Measurements from ENCODE around the gene G6PD. TPM values are rescaled to one million over a fixed set of nuclear protein-coding genes. Genes with fewer than 3 reads are reported as not detected.

Gene G6PD
- total and polyA plus RNA-seq, 2 of the 4 experiments (the other 2 are of a cell fraction) = 77.1 to 213 TPM

- Histone ChIP-seq H3K27ac (ENCODE audit: insufficient read depth, low read length) (no peak overlapping the region), H3K4me1 (ENCODE audit: control insufficient read depth, insufficient read depth, low read length) (no peaks in the 10 kb centered on the region; the same call in 1 of the 2 replicates), H3K9me1 (ENCODE audit: insufficient read depth, low read length) (no peaks in the 10 kb centered on the region), H4K8ac (ENCODE audit: low read depth in 2 of 2, low read length in 2 of 2) (no peak overlapping the region), H3K4ac (ENCODE audit: low read depth, low read length) (no peak overlapping the region), H2AFZ (replicated peaks; ENCODE audit: low read length, poor library complexity) (no peak overlapping the region), H3K18ac (ENCODE audit: low read depth, low read length) (no peak overlapping the region), H3K36me3 (ENCODE audit: control insufficient read depth, insufficient read depth, low read length) (no peaks in the 10 kb centered on the region), H2BK120ac (ENCODE audit: low read depth, low read length) (no peak overlapping the region), H3K23ac (ENCODE audit: low read depth, low read length) (no peak overlapping the region), H3K4me3 (ENCODE audit: insufficient read depth, low read depth, low read length) (no peak overlapping the region), H3K79me1 (ENCODE audit: low read depth in 1 of 2, low read length in 2 of 2) (no peaks in the 10 kb centered on the region), H3K27me3 (ENCODE audit: control insufficient read depth, insufficient read depth, low read length) (peaks cover 20% of the 10 kb centered on the region), H4K5ac (ENCODE audit: low read depth, low read length) (no peak overlapping the region), H3K14ac (replicated peaks; ENCODE audit: low read depth, low read length) (no peak overlapping the region), H4K20me1 (ENCODE audit: insufficient read depth, low read length) (no peaks in the 10 kb centered on the region), H4K91ac (ENCODE audit: insufficient read depth, low read depth, low read length) (no peak overlapping the region), H2AK5ac (ENCODE audit: low read depth, low read length) (no peak overlapping the region), H2BK15ac (ENCODE audit: low read depth, low read length) (no peak overlapping the region), H2AK9ac (replicated peaks; ENCODE audit: low read depth, low read length, poor library complexity) (no peak overlapping the region), H3K9me3 (ENCODE audit: control insufficient read depth, insufficient read depth, low read length) (peaks cover 11% of the 10 kb centered on the region), H2BK5ac (ENCODE audit: low read depth, low read length, poor library complexity, severe bottlenecking) (no peak overlapping the region), H3K9ac (ENCODE audit: low read depth, low read length) (no peak overlapping the region), H3K4me2 (ENCODE audit: low read depth, low read length) (no peak overlapping the region), H3K56ac (ENCODE audit: extremely low read depth, insufficient read depth, low read length) (no peak overlapping the region), H2BK20ac (ENCODE audit: low read depth, low read length) (no peak overlapping the region)
- ATAC-seq (ENCODE audit: low read depth) (no peak), DNase-seq (no peak)
- BruUV-seq (replicated peaks) = no TSS peak
- POLR2A ChIA-PET (ENCODE audit: unreplicated experiment) = no interaction called here
- dilution Hi-C loops (cut with HindIII; ENCODE audit: low sequenced_read_pairs, unreplicated experiment) = no loop called here
- CTCF ChIA-PET = no interaction called here
- intact Hi-C loops (cut with micrococcal nuclease) = no loop called here
- 40% methylated on average over 1 of the region's 4 CpGs; no CpG with 5 or more reads in 1 of the 2 experiments for WGBS, 2 experiments (ENCODE audit: extremely low coverage in 2 of 2, insufficient read length in 1 of 2)
- in situ Hi-C loops (cut with MboI; ENCODE audit: low sequenced_read_pairs) = loop anchor here (25.0 kb wide), 1 partner anchor 143 kb away; no protein-coding TSS in a partner anchor
- TF ChIP-seq FOS (IDR thresholded peaks at IDR 0.05; ENCODE audit: low read depth, low read length) = no peak
- TF ChIP-seq BHLHE40 (IDR thresholded peaks at IDR 0.05; ENCODE audit: low read depth, low read length) = no peak
- TF ChIP-seq RAD21 (IDR thresholded peaks at IDR 0.05; ENCODE audit: low read length) = no peak
- TF ChIP-seq, protein P1, sequence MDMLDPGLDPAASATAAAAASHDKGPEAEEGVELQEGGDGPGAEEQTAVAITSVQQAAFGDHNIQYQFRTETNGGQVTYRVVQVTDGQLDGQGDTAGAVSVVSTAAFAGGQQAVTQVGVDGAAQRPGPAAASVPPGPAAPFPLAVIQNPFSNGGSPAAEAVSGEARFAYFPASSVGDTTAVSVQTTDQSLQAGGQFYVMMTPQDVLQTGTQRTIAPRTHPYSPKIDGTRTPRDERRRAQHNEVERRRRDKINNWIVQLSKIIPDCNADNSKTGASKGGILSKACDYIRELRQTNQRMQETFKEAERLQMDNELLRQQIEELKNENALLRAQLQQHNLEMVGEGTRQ (IDR thresholded peaks at IDR 0.05; ENCODE audit: low read depth, low read length) = no peak
- TF ChIP-seq, protein P2, sequence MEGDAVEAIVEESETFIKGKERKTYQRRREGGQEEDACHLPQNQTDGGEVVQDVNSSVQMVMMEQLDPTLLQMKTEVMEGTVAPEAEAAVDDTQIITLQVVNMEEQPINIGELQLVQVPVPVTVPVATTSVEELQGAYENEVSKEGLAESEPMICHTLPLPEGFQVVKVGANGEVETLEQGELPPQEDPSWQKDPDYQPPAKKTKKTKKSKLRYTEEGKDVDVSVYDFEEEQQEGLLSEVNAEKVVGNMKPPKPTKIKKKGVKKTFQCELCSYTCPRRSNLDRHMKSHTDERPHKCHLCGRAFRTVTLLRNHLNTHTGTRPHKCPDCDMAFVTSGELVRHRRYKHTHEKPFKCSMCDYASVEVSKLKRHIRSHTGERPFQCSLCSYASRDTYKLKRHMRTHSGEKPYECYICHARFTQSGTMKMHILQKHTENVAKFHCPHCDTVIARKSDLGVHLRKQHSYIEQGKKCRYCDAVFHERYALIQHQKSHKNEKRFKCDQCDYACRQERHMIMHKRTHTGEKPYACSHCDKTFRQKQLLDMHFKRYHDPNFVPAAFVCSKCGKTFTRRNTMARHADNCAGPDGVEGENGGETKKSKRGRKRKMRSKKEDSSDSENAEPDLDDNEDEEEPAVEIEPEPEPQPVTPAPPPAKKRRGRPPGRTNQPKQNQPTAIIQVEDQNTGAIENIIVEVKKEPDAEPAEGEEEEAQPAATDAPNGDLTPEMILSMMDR (conservative IDR thresholded peaks at IDR 0.05; ENCODE audit: low read depth, low read length) = no peak
- no peak for TF ChIP-seq RFX5 (IDR thresholded peaks at IDR 0.05; ENCODE audit: low read depth, low read length)
- TF ChIP-seq MAFK (IDR thresholded peaks at IDR 0.05; ENCODE audit: low read depth, low read length) = no peak
- TF ChIP-seq MAZ (IDR thresholded peaks at IDR 0.05; ENCODE audit: borderline replicate concordance, low read depth, low read length) = no peak
- TF ChIP-seq SMC3 (IDR thresholded peaks at IDR 0.05; ENCODE audit: low read depth, low read length) = no peak
- no peak for TF ChIP-seq MXI1 (IDR thresholded peaks at IDR 0.05; ENCODE audit: borderline replicate concordance, low read depth, low read length)
Measured at GRCh38 chrX:154594491-154594890, 47.8 kb upstream of the G6PD start.
